Heart left ventricle (tissue), 16 donors: Measurements from ENCODE around the gene SEM1. TPM values are rescaled to one million over a fixed set of nuclear protein-coding genes. Genes with fewer than 3 reads are reported as not detected.
"Not testable (repeated sequence)": the region's sequence is repeated elsewhere in the genome, so short reads cannot be mapped to it uniquely, and the experiment has no call there.

Source experiments
- ATAC-seq, 4 donors: fragments of 200-7000 bp; cut with Tn5 transposase; one replicate each; pipeline ENCODE4 v1.9.1; 2020 to 2022; ENCODE audit warnings: moderate library complexity in 4 of 4, mild to moderate bottlenecking in 3 of 4, moderate number of reproducible peaks in 1 of 4
- DNase-seq, 5 donors: peaks; one replicate each; pipeline ENCODE4 v3.0.0-alpha.2; 2020
- H3K27ac ChIP-seq, 12 donors: fragments of 200-600 bp; sonication (generic) in 4 of 12; one replicate each; pipeline versions ENCODE4 v1.5.0 to v1.8.0; 2016 to 2022; ENCODE audit warnings: mild to moderate bottlenecking in 2 of 12
- H3K27me3 ChIP-seq, 9 donors: fragments of 200-600 bp; sonication (generic) in 2 of 9; one replicate each; pipeline versions ENCODE4 v1.5.1 to v1.8.0; 2016 to 2022; ENCODE audit warnings: mild to moderate bottlenecking in 3 of 9
- H3K36me3 ChIP-seq, 9 donors: fragments of 200-600 bp; sonication (generic) in 2 of 9; one replicate each; pipeline versions ENCODE4 v1.5.0 to v1.8.0; 2018 to 2022; ENCODE audit warnings: mild to moderate bottlenecking in 2 of 9
- H3K4me1 ChIP-seq, 12 donors: fragments of 200-600 bp; sonication (generic) in 4 of 12; one replicate each; pipeline versions ENCODE4 v1.5.0 to v1.8.0; 2016 to 2022; ENCODE audit warnings: mild to moderate bottlenecking in 3 of 12
- H3K4me3 ChIP-seq, 12 donors: fragments of 200-600 bp; sonication (generic) in 4 of 12; one replicate each; pipeline versions ENCODE4 v1.5.0 to v1.8.0; 2017 to 2022; ENCODE audit warnings: mild to moderate bottlenecking in 9 of 12, moderate library complexity in 4 of 12
- H3K9me3 ChIP-seq, 12 donors: fragments of 200-600 bp; sonication (generic) in 4 of 12; one replicate each; pipeline versions ENCODE4 v1.5.0 to v1.8.0; 2016 to 2022; ENCODE audit warnings: mild to moderate bottlenecking in 1 of 12
- POLR2A ChIP-seq, 2 donors: fragments of 450-650 bp; IDR thresholded peaks; one replicate each; pipeline ENCODE4 v1.6.1; 2017; ENCODE audit warnings: antibody characterized with exemption in 2 of 2, mild to moderate bottlenecking in 2 of 2, moderate library complexity in 2 of 2
- WGBS, 4 donors: extraction: QIAGEN DNeasy Blood & Tissue Kit in 2 of 4; methylation state at CpG; one replicate each; pipeline versions ENCODE4 v1.1.5 to v1.1.7; 2013 to 2018; 5-methylcytosine and 5-hydroxymethylcytosine counted together
- intact Hi-C, 10 donors: fragments of 100-400 bp; cut with DNase I; formaldehyde crosslinking; loops; one replicate each; pipeline versions ENCODE4 v1.11.1 to v1.14.2; 2022
- polyA plus RNA-seq, 2 donors: library from polyadenylated mRNA; stranded (reverse); fragments of 200-250 nt; gene quantifications; one replicate each; pipeline ENCODE4 v1.2.3, GENCODE V29; 2013
- total RNA-seq, 9 donors: library from RNA; depleted of rRNA in 2 of 9; stranded (reverse); fragments of >200 nt in 2 of 9; fragmentation: NEBNext Ultra II Directional in 3 of 9; extraction: Animal tissue kit (Norgen Biotek cat#: 25700) in 3 of 9; gene quantifications; one replicate each; pipeline versions ENCODE4 v1.1.0 to v1.2.4, GENCODE V29; 2016 to 2023
- TF ChIP-seq, protein P1 (sequence below), 12 donors: fragments of 200-600 bp; sonication (generic) in 4 of 12; IDR thresholded peaks; one replicate each; pipeline versions ENCODE4 v1.5.0 to v1.8.0; 2018 to 2022; ENCODE audit warnings: antibody characterized with exemption in 12 of 12, mild to moderate bottlenecking in 5 of 12
- donor health status: ischemic (EF 13 %, LVEDD 7.1; RV severe dilation, severe dysfunction).
- donor health status: healthy with polysubstance abuse.
- donor health status: DM: no; HTN: yes; CAD: no.
- donor health status: DM: no; HTN: no; CAD: no.
- donor health status: ischemic (EF 25% LVEDD 6.9; RV normal size, moderate dysfunction).
- donor health status: ischemic (EF 25% LVEDD 5.7; RV mildly dilated, moderate dysfunction).
- donor health status: healthy.
- donor health status: DM: yes; HTN: yes; CAD: no.
- donor health status: ischemic (EF 35%, LVEDD 5.7; RV mildly dilated, moderate dysfunction).
- donor health status: nonischemic (EF 11% LVEDD 7.7; RV severe dilation, severe dysfunction).
- donor health status: DM: yes; HTN: yes; CAD: no.
- donor health status: PGD.
- donor health status: ischemic (EF 29% LVEDD 5.4; RV normal size, mild dysfunction).
- donor health status: nonischemic (EF 23%, LVEDD 6.1; RV moderate dilation, normal function).

The SEM1 gene
- total and polyA plus RNA-seq, 11 donors: 25.5 to 157 (median 44.1) TPM

GRCh38 chr7:96699219-96699871 lies 10.3 kb downstream of the SEM1 start:
- WGBS, 4 donors: 90 to 93% (median 92%) methylated on average over 4 of the region's 4 CpGs
- ATAC-seq: no peak
- no peaks in the 10 kb centered on the region for H3K27me3 ChIP-seq
- no peak for DNase-seq
- no peak overlapping the region for H3K4me3 ChIP-seq
- H3K4me1 ChIP-seq: peaks cover 0 to 55% (median 29%) of the 10 kb centered on the region in 12 donors
- no peak for TF ChIP-seq POLR2A (IDR thresholded peaks at IDR 0.05)
- TF ChIP-seq, protein P1, sequence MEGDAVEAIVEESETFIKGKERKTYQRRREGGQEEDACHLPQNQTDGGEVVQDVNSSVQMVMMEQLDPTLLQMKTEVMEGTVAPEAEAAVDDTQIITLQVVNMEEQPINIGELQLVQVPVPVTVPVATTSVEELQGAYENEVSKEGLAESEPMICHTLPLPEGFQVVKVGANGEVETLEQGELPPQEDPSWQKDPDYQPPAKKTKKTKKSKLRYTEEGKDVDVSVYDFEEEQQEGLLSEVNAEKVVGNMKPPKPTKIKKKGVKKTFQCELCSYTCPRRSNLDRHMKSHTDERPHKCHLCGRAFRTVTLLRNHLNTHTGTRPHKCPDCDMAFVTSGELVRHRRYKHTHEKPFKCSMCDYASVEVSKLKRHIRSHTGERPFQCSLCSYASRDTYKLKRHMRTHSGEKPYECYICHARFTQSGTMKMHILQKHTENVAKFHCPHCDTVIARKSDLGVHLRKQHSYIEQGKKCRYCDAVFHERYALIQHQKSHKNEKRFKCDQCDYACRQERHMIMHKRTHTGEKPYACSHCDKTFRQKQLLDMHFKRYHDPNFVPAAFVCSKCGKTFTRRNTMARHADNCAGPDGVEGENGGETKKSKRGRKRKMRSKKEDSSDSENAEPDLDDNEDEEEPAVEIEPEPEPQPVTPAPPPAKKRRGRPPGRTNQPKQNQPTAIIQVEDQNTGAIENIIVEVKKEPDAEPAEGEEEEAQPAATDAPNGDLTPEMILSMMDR (IDR thresholded peaks at IDR 0.05): no peak
- intact Hi-C loops: loop anchor here in 1 of 10 donors (10.0 kb wide), 1 partner anchor 385 kb away; no protein-coding TSS in a partner anchor
- peaks cover 0 to 10% (median 2%) of the 10 kb centered on the region in 9 donors for H3K36me3 ChIP-seq
- no peaks in the 10 kb centered on the region for H3K9me3 ChIP-seq
- no peak overlapping the region for H3K27ac ChIP-seq

- intact Hi-C loops: loop anchor here in 1 of 10 donors (10.0 kb wide), 1 partner anchor 384 kb away; no protein-coding TSS in a partner anchor
- H3K27me3 ChIP-seq, ATAC-seq, H3K27ac ChIP-seq, DNase-seq, H3K9me3 ChIP-seq, H3K4me3 ChIP-seq: not testable (repeated sequence)
- H3K36me3 ChIP-seq: peaks cover 0 to 12% (median 10%) of the 10 kb centered on the region in 9 donors
- H3K4me1 ChIP-seq: peaks cover 0 to 55% (median 29%) of the 10 kb centered on the region in 12 donors
- WGBS, 4 donors: 89 to 96% (median 92%) methylated on average over 7 of the region's 7 CpGs
Measured at GRCh38 chr7:96698449-96698848, 11.2 kb downstream of the SEM1 start.

- WGBS, 4 donors: 64 to 81% (median 79%) methylated on average over 3 of the region's 3 CpGs
Measured at GRCh38 chr7:96697822-96698221, 11.8 kb downstream of the SEM1 start.

GRCh38 chr7:96695581-96695980 lies 14.1 kb downstream of the SEM1 start:
- no peaks in the 10 kb centered on the region for H3K27me3 ChIP-seq
- 24 to 32% (median 26%) methylated on average over 1 of the region's 1 CpG for WGBS, 4 donors
- TF ChIP-seq POLR2A (IDR thresholded peaks at IDR 0.05): no peak
- TF ChIP-seq, protein P1 (IDR thresholded peaks at IDR 0.05): no peak
- intact Hi-C loops: loop anchor here in 1 of 10 donors (10.0 kb wide), 1 partner anchor 381 kb away; no protein-coding TSS in a partner anchor
- peaks cover 0 to 52% (median 30%) of the 10 kb centered on the region in 12 donors for H3K4me1 ChIP-seq
- no peaks in the 10 kb centered on the region for H3K9me3 ChIP-seq
- H3K36me3 ChIP-seq: peaks cover 0 to 39% (median 31%) of the 10 kb centered on the region in 9 donors
- no peak for DNase-seq
- H3K27ac ChIP-seq: no peak overlapping the region
- ATAC-seq: no peak
- H3K4me3 ChIP-seq: no peak overlapping the region

More at GRCh38 chr7:96697822-96698221, 11.8 kb downstream of the SEM1 start:
- no peak overlapping the region for H3K27ac ChIP-seq
- peaks cover 0 to 59% (median 32%) of the 10 kb centered on the region in 12 donors for H3K4me1 ChIP-seq
- TF ChIP-seq POLR2A (IDR thresholded peaks at IDR 0.05): no peak
- TF ChIP-seq, protein P1 (IDR thresholded peaks at IDR 0.05): no peak
- H3K4me3 ChIP-seq: no peak overlapping the region
- H3K36me3 ChIP-seq: peaks cover 0 to 18% (median 14%) of the 10 kb centered on the region in 9 donors
- ATAC-seq (no peak), DNase-seq (no peak)
- H3K27me3 ChIP-seq: no peaks in the 10 kb centered on the region
- intact Hi-C loops: loop anchor here in 1 of 10 donors (10.0 kb wide), 1 partner anchor 383 kb away; no protein-coding TSS in a partner anchor
- H3K9me3 ChIP-seq: no peaks in the 10 kb centered on the region
